Activated B cell treated with CpG ODN at 0.5 μM for 24 hours (primary cell): ENCODE data around the gene OR5AS1. TPM values are rescaled to one million over a fixed set of nuclear protein-coding genes. Genes with fewer than 3 reads are reported as not detected.

ENCODE experiments used
- ATAC-seq: fragments of 200-7000 bp; cut with Tn5 transposase; one replicate; pipeline ENCODE4 v1.10.0; 2021; ENCODE audit warnings: low read depth, mild to moderate bottlenecking, moderate library complexity
- CTCF ChIA-PET: fragments of 350-600 bp; sonication (Branson Sonifier 250); formaldehyde crosslinking; loops from one replicate; lab custom pipeline; 2021; ENCODE audit warnings: antibody characterized with exemption; lab: Charles Lee
- POLR2A ChIA-PET: fragments of 350-600 bp; sonication (Branson Sonifier 250); formaldehyde crosslinking; loops from one replicate; lab custom pipeline; 2021; ENCODE audit warnings: antibody characterized with exemption; lab: Charles Lee
- DNase-seq: peaks from one replicate; pipeline ENCODE4 v3.0.0; 2022
- H3K27ac Mint-ChIP-seq: one replicate; pipeline ENCODE4 v1.8.0; 2020; ENCODE audit warnings: mixed read lengths
- H3K27me3 Mint-ChIP-seq: one replicate; pipeline ENCODE4 v1.8.0; 2021; ENCODE audit warnings: mixed read lengths
- H3K36me3 Mint-ChIP-seq: one replicate; pipeline ENCODE4 v1.8.0; 2021; ENCODE audit warnings: low read depth, mixed read lengths
- H3K4me1 Mint-ChIP-seq: one replicate; pipeline ENCODE4 v1.8.0; 2021; ENCODE audit warnings: mixed read lengths
- H3K4me3 Mint-ChIP-seq: one replicate; pipeline ENCODE4 v1.8.0; 2020; ENCODE audit warnings: mild to moderate bottlenecking, mixed read lengths
- H3K9me3 Mint-ChIP-seq: one replicate; pipeline ENCODE4 v1.8.0; 2020; ENCODE audit warnings: mixed read lengths
- intact Hi-C: fragments of 100-400 bp; cut with micrococcal nuclease; formaldehyde crosslinking; loops from one replicate; pipeline ENCODE4 v1.15.1; 2024
- total RNA-seq: library from RNA; stranded (reverse); gene quantifications from 2 replicates; pipeline ENCODE4 v1.2.3, GENCODE V29; 2022
- TF ChIP-seq, protein P1 (sequence below): fragments of 200-600 bp; IDR thresholded peaks from one replicate; pipeline ENCODE4 v1.8.0; 2022; ENCODE audit warnings: antibody characterized with exemption, mild to moderate bottlenecking

Gene OR5AS1
- not detected in 2 replicates for total RNA-seq

DNA sequence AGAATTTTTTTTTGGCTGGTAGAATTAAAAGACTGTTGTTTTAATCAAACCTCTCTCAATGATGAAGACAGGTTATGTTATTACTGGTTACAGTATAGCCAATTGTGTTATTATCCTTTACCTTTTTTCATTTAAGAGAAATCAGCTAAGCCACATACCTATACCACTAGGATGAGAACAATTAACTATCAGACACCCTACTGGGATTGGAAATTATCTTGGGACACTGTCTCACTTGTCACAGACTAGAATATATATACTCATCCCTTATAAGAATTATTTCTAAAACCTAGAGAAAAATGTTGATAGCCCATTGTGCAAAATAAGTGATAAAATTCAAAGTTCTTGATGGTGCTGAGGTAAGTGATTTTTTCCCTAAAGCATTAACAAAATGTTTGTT, at the start of gene OR5AS1:
Gene OR5AS1 (plus strand): TSS at position 301 of the 400 bp plus-strand sequence. CDS start 2,765 bp downstream, outside the sequence.
- Mint-ChIP-seq H3K27me3 (no peaks in the 10 kb centered on the region), H3K36me3 (no peaks in the 10 kb centered on the region), H3K9me3 (peaks cover 6% of the 10 kb centered on the region), H3K4me1 (no peaks in the 10 kb centered on the region), H3K27ac (no peak within 1 kb of the TSS), H3K4me3 (no peak within 1 kb of the TSS)
- intact Hi-C loops, result no loop called here
- POLR2A ChIA-PET, result no interaction called here
- CTCF ChIA-PET, result no interaction called here
- ATAC-seq (no peak), DNase-seq (no peak)
- TF ChIP-seq, protein P1, sequence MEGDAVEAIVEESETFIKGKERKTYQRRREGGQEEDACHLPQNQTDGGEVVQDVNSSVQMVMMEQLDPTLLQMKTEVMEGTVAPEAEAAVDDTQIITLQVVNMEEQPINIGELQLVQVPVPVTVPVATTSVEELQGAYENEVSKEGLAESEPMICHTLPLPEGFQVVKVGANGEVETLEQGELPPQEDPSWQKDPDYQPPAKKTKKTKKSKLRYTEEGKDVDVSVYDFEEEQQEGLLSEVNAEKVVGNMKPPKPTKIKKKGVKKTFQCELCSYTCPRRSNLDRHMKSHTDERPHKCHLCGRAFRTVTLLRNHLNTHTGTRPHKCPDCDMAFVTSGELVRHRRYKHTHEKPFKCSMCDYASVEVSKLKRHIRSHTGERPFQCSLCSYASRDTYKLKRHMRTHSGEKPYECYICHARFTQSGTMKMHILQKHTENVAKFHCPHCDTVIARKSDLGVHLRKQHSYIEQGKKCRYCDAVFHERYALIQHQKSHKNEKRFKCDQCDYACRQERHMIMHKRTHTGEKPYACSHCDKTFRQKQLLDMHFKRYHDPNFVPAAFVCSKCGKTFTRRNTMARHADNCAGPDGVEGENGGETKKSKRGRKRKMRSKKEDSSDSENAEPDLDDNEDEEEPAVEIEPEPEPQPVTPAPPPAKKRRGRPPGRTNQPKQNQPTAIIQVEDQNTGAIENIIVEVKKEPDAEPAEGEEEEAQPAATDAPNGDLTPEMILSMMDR, result no peak

DNA sequence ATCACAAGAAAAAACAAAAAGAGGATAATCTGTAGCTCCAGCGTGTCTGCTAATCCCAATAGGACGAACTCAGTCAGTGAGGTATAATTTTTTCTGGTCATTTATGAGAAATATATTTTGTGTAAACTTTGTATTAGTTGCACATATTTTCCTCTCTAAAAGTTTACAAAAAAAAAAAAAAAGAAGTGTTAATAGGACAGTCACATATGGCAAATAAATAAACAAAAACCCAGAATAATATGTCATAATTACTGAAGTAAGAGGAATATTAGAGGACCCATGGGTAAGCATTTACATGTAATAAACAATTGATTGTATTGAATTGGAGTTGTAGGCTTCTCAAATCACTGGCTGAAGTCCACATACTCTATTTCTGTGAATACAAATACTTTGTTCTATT, 32.9 kb upstream of the OR5AS1 start, which contains the start of gene OR5F1:
Gene OR5F1 (minus strand): TSS at position 101 of the 400 bp plus-strand sequence. CDS start 0 bp downstream, at position 101.
- H3K36me3 Mint-ChIP-seq, result no peaks in the 10 kb centered on the region
- no peak within 1 kb of the TSS for H3K27ac Mint-ChIP-seq
- H3K27me3 Mint-ChIP-seq, result no peaks in the 10 kb centered on the region
- CTCF ChIA-PET, result no interaction called here
- no peaks in the 10 kb centered on the region for H3K4me1 Mint-ChIP-seq
- ATAC-seq (no peak), DNase-seq (no peak)
- TF ChIP-seq, protein P1, result no peak
- POLR2A ChIA-PET, result no interaction called here
- H3K4me3 Mint-ChIP-seq, result no peak within 1 kb of the TSS
- H3K9me3 Mint-ChIP-seq, result peaks cover 9% of the 10 kb centered on the region
- intact Hi-C loops, result no loop called here

DNA sequence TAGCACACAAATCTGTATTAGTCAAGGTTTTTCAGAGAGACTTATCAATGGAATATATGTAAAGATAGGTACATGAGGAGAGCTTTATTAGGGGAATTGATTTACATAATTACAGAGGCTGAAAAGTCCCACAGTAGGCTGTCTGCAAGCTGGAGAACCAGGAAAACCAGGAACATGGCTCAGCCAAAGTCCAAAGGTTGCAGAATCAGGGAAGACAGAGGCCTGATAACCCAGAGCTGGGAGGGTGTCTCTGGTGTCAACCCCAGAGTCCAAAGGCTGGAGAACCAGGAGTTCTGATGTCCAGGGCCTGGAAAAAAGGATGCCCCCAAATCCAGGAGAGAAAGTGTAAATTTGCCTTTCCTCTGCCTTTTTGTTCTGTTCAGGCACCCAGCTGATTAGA, 16.7 kb upstream of the OR5AS1 start:
- DNase-seq (no peak), ATAC-seq (no peak)
- Mint-ChIP-seq H3K27ac (no peak overlapping the region), H3K4me3 (no peak overlapping the region), H3K9me3 (peaks cover 6% of the 10 kb centered on the region), H3K36me3 (no peaks in the 10 kb centered on the region), H3K27me3 (no peaks in the 10 kb centered on the region), H3K4me1 (no peaks in the 10 kb centered on the region)
- TF ChIP-seq, protein P1, result no peak
- intact Hi-C loops, result no loop called here
- POLR2A ChIA-PET, result no interaction called here
- CTCF ChIA-PET, result no interaction called here

DNA sequence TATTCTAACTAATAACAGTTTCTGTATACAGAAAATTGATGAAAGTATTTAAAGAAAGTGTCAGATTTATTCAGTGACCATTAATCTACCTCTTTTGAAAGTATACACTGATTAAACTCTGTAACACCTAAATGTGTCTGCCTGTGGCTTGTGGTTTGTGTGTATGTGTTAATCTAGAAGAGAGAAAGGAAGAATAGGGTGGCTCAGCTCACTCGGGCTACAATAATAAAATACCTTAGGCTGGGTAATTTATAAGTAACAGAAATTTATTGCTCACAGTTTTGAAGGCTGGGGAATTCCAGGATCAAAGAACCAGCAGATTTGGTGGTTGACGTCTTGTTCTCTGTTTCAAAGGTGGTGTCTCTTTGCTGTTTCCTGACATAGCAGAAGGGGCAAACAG, 13.6 kb upstream of the OR5AS1 start:
- ChIA-PET POLR2A (no interaction called here), CTCF (no interaction called here)
- H3K27ac Mint-ChIP-seq, result no peak overlapping the region
- no peak overlapping the region for H3K4me3 Mint-ChIP-seq
- peaks cover 6% of the 10 kb centered on the region for H3K9me3 Mint-ChIP-seq
- DNase-seq (no peak), ATAC-seq (no peak)
- H3K36me3 Mint-ChIP-seq, result no peaks in the 10 kb centered on the region
- no peaks in the 10 kb centered on the region for H3K27me3 Mint-ChIP-seq
- intact Hi-C loops, result no loop called here
- TF ChIP-seq, protein P1, result no peak
- no peaks in the 10 kb centered on the region for H3K4me1 Mint-ChIP-seq

DNA sequence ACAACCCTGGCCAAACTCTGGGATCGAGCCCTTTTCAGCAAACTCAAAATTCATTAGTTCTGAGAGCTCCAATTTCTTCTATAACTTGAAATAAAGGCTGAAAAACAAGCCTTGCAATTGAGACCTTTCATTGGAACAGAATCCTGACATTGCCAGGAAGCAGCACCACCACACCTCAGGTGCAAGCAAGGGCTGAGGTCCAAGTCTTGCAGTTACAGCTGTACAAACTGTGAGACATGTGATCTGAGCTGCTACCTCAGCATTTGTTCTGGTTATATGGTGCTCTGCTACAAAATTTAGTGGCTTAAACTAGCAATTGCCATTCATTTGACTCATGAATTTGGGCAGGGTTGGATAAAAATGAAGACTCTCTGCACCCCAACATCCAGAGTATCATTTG, 18.1 kb downstream of the OR5AS1 start:
- no peaks in the 10 kb centered on the region for H3K36me3 Mint-ChIP-seq
- H3K27me3 Mint-ChIP-seq, result no peaks in the 10 kb centered on the region
- DNase-seq (no peak), ATAC-seq (no peak)
- peaks cover 14% of the 10 kb centered on the region for H3K9me3 Mint-ChIP-seq
- no peak overlapping the region for H3K27ac Mint-ChIP-seq
- H3K4me3 Mint-ChIP-seq, result no peak overlapping the region
- H3K4me1 Mint-ChIP-seq, result no peaks in the 10 kb centered on the region
- POLR2A ChIA-PET, result no interaction called here
- intact Hi-C loops, result no loop called here
- CTCF ChIA-PET, result no interaction called here
- TF ChIP-seq, protein P1, result no peak
